H9 (cell line): ENCODE results near the gene BFSP2. TPM values are rescaled to one million over a fixed set of nuclear protein-coding genes. Genes with fewer than 3 reads are reported as not detected.

Experiments
- DNase-seq: peaks from one replicate; pipeline ENCODE4 v3.0.0-alpha.2; 2017
- H2AFZ ChIP-seq: one replicate; pipeline ENCODE4 v1.6.1; 2013; ENCODE audit warnings: mild to moderate bottlenecking, low read length, control low read depth, moderate library complexity
- H2AK5ac ChIP-seq: 2 replicates; pipeline ENCODE4 v1.6.1; 2013; ENCODE audit warnings: low read length, control low read depth, mixed read lengths; ENCODE audit not compliant: insufficient read length
- H2BK120ac ChIP-seq: one replicate; pipeline ENCODE4 v1.6.1; 2013; ENCODE audit warnings: low read depth, mild to moderate bottlenecking, low read length, control low read depth, inconsistent platforms; ENCODE audit not compliant: poor library complexity, severe bottlenecking
- H2BK12ac ChIP-seq: 2 replicates; pipeline ENCODE4 v1.6.1; 2013; ENCODE audit warnings: low read length, control low read depth, mixed read lengths, low read depth; ENCODE audit not compliant: insufficient read length
- H2BK15ac ChIP-seq: 2 replicates; pipeline ENCODE4 v1.6.1; 2013; ENCODE audit warnings: low read depth, low read length, control low read depth
- H2BK20ac ChIP-seq: one replicate; pipeline ENCODE4 v1.6.1; 2013; ENCODE audit warnings: low read depth, mild to moderate bottlenecking, low read length, control low read depth, inconsistent platforms; ENCODE audit not compliant: poor library complexity, severe bottlenecking
- H2BK5ac ChIP-seq: 2 replicates; pipeline ENCODE4 v1.6.1; 2013; ENCODE audit warnings: low read length, control low read depth, mixed read lengths; ENCODE audit not compliant: insufficient read length
- H3K14ac ChIP-seq: 2 replicates; pipeline ENCODE4 v1.6.1; 2013; ENCODE audit warnings: low read length, control low read depth; ENCODE audit not compliant: insufficient read depth
- H3K18ac ChIP-seq: 2 replicates; pipeline ENCODE4 v1.6.1; 2013; ENCODE audit warnings: low read depth, mild to moderate bottlenecking, mixed read lengths, low read length, control low read depth; ENCODE audit not compliant: insufficient read length
- H3K23ac ChIP-seq: 2 replicates; pipeline ENCODE4 v1.6.1; 2013; ENCODE audit warnings: low read length, control low read depth, mixed read lengths, low read depth; ENCODE audit not compliant: insufficient read length
- H3K23me2 ChIP-seq: 2 replicates; pipeline ENCODE4 v1.6.1; 2013; ENCODE audit warnings: low read depth, mild to moderate bottlenecking, mixed read lengths, low read length, control low read depth; ENCODE audit not compliant: insufficient read length, poor library complexity, severe bottlenecking
- H3K27ac ChIP-seq: 2 replicates; pipeline ENCODE4 v1.5.1; 2013; ENCODE audit warnings: low read length, control low read depth, mixed read lengths, low read depth; ENCODE audit not compliant: insufficient read length
- H3K27me3 ChIP-seq: 2 replicates; pipeline ENCODE4 v1.6.1; 2013; ENCODE audit warnings: low read length, control low read depth, inconsistent platforms; ENCODE audit not compliant: insufficient read depth
- H3K4ac ChIP-seq: 2 replicates; pipeline ENCODE4 v1.6.1; 2013; ENCODE audit warnings: low read depth, mild to moderate bottlenecking, control low read depth, inconsistent platforms, low read length, moderate library complexity
- H3K4me1 ChIP-seq: 2 replicates; pipeline ENCODE4 v1.6.1; 2013; ENCODE audit warnings: low read length, control low read depth, inconsistent platforms; ENCODE audit not compliant: insufficient read depth
- H3K4me2 ChIP-seq: 2 replicates; pipeline ENCODE4 v1.6.1; 2013; ENCODE audit warnings: low read length, control low read depth, mixed read lengths; ENCODE audit not compliant: insufficient read length, insufficient read depth
- H3K56ac ChIP-seq: 2 replicates; pipeline ENCODE4 v1.6.1; 2013; ENCODE audit warnings: low read depth, mild to moderate bottlenecking, mixed read lengths, low read length, control low read depth; ENCODE audit not compliant: insufficient read length
- H3K79me1 ChIP-seq: 2 replicates; pipeline ENCODE4 v1.6.1; 2013; ENCODE audit warnings: low read depth, mild to moderate bottlenecking, moderate library complexity, low read length, control low read depth, inconsistent platforms; ENCODE audit not compliant: insufficient read depth, poor library complexity, severe bottlenecking
- H3K79me2 ChIP-seq: 2 replicates; pipeline ENCODE4 v1.6.1; 2013; ENCODE audit warnings: low read length, control low read depth, inconsistent platforms; ENCODE audit not compliant: insufficient read depth
- H3K9ac ChIP-seq: 2 replicates; pipeline ENCODE4 v1.6.1; 2013; ENCODE audit warnings: low read length, control low read depth, mixed read lengths; ENCODE audit not compliant: insufficient read length; ENCODE audit errors: extremely low read depth
- H3K9me3 ChIP-seq: one replicate; pipeline ENCODE4 v1.6.1; 2013; ENCODE audit warnings: low read depth, low read length, inconsistent platforms; ENCODE audit not compliant: control insufficient read depth
- H3T11ph ChIP-seq: one replicate; pipeline ENCODE4 v1.6.1; 2013; ENCODE audit warnings: mild to moderate bottlenecking, low read length, control low read depth, inconsistent platforms
- H4K20me1 ChIP-seq: one replicate; pipeline ENCODE4 v1.6.1; 2013; ENCODE audit not compliant: control insufficient read depth, insufficient read length, insufficient read depth
- H4K5ac ChIP-seq: 2 replicates; pipeline ENCODE4 v1.6.1; 2013; ENCODE audit warnings: low read depth, mild to moderate bottlenecking, mixed read lengths, low read length, control low read depth; ENCODE audit not compliant: insufficient read length
- H4K8ac ChIP-seq: replicated peaks from 2 replicates; pipeline ENCODE4 v1.6.1; 2013; ENCODE audit warnings: low read length, control low read depth, mixed read lengths, low read depth; ENCODE audit not compliant: insufficient read length
- H4K91ac ChIP-seq: 2 replicates; pipeline ENCODE4 v1.6.1; 2013; ENCODE audit warnings: low read depth, mild to moderate bottlenecking, moderate library complexity, mixed read lengths, low read length, control low read depth; ENCODE audit not compliant: insufficient read length
- H3K27ac Mint-ChIP-seq, 3 experiments: 2 replicates in 2 of 3; 3 replicates in 1 of 3; pipeline ENCODE4 v1.8.0; 2020 to 2021; ENCODE audit warnings: mixed read lengths in 3 of 3, mild to moderate bottlenecking in 1 of 3, moderate library complexity in 1 of 3
- H3K27me3 Mint-ChIP-seq: 2 replicates; pipeline ENCODE4 v1.8.0; 2021; ENCODE audit warnings: low read depth, mild to moderate bottlenecking, moderate library complexity, mixed read lengths
- H3K36me3 Mint-ChIP-seq, 3 experiments: 2 replicates in 2 of 3; 3 replicates in 1 of 3; pipeline ENCODE4 v1.8.0; 2020 to 2021; ENCODE audit warnings: low read depth in 3 of 3, mixed read lengths in 3 of 3; ENCODE audit not compliant: insufficient read depth in 1 of 3
- H3K4me1 Mint-ChIP-seq, 2 experiments: 2 replicates each; pipeline ENCODE4 v1.8.0; 2020; ENCODE audit warnings: mixed read lengths in 2 of 2
- H3K4me3 Mint-ChIP-seq, 2 experiments: 2 replicates in 1 of 2; 3 replicates in 1 of 2; pipeline ENCODE4 v1.8.0; 2020 to 2021; ENCODE audit warnings: mild to moderate bottlenecking in 2 of 2, mixed read lengths in 2 of 2, moderate library complexity in 1 of 2
- H3K9me3 Mint-ChIP-seq, 2 experiments: 2 replicates in 1 of 2; 3 replicates in 1 of 2; pipeline ENCODE4 v1.8.0; 2020; ENCODE audit warnings: mild to moderate bottlenecking in 2 of 2, mixed read lengths in 2 of 2, moderate library complexity in 1 of 2
- WGBS: extraction: QIAGEN DNeasy Blood & Tissue Kit; methylation state at CpG from one replicate; pipeline ENCODE4 v1.1.7; 2013; ENCODE audit warnings: missing lambda C conversion rate, low lambda C conversion rate, mixed read lengths; ENCODE audit not compliant: insufficient read length; ENCODE audit errors: extremely low coverage; 5-methylcytosine and 5-hydroxymethylcytosine counted together
- total RNA-seq: library from RNA; stranded (reverse); gene quantifications from 2 replicates; pipeline ENCODE4 v1.2.1, GENCODE V29; 2021
- TF ChIP-seq, protein P1 (sequence below): fragments of 200-600 bp; sonication (generic); conservative IDR thresholded peaks from 3 replicates; pipeline ENCODE4 v1.8.0; 2021; ENCODE audit warnings: antibody characterized with exemption, mild to moderate bottlenecking

The BFSP2 gene
- total RNA-seq, 1 experiment from 2014 or later = not detected

DNA sequence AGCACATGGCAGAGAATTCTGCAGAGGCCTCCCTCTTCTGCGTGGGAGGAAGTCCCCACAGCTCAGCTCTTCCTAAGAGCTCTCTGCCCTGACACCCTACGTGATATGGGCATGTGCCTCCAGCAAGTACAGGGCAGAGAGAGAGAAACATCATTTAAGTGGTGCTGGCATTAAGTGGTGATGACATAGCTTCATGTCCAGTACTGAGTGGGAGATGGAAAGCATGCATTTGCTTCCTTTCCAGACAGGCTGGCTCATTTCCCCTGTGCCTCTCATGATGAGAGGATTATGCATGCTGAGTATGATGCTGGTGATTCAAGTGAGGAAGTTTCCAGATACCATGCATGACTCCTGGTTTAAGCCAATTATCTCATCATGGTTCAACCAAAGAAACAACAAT is 26.9 kb downstream of the BFSP2 start:
- H3K27me3 ChIP-seq = no peaks in the 10 kb centered on the region
- H3K23ac ChIP-seq = no peak overlapping the region
- no peak overlapping the region for H3K27ac ChIP-seq
- H3K14ac ChIP-seq = no peak overlapping the region
- no peaks in the 10 kb centered on the region for H3K36me3 Mint-ChIP-seq
- no peaks in the 10 kb centered on the region for H3K79me2 ChIP-seq
- no peak overlapping the region for H2BK15ac ChIP-seq
- H3T11ph ChIP-seq = no peak overlapping the region
- H3K23me2 ChIP-seq = no peaks in the 10 kb centered on the region
- no peaks in the 10 kb centered on the region for H3K79me1 ChIP-seq
- no peak overlapping the region for H4K5ac ChIP-seq
- H3K9ac ChIP-seq = no peak overlapping the region
- no peaks in the 10 kb centered on the region for H4K20me1 ChIP-seq
- no peak overlapping the region for H3K56ac ChIP-seq
- no peak overlapping the region for H2AK5ac ChIP-seq
- no peak overlapping the region for H2BK20ac ChIP-seq
- H2AFZ ChIP-seq = no peak overlapping the region
- no peak overlapping the region for H3K4me3 Mint-ChIP-seq
- H3K4ac ChIP-seq = no peak overlapping the region
- no peak overlapping the region for H2BK12ac ChIP-seq
- no peak for DNase-seq
- H3K27ac Mint-ChIP-seq = no peak overlapping the region; a peak in 1 of 7 replicates
- no peaks in the 10 kb centered on the region; a peak in 1 of 5 replicates for H3K9me3 Mint-ChIP-seq
- H4K8ac ChIP-seq = no peak overlapping the region
- peaks cover 10 to 12% of the 10 kb centered on the region in 2 experiments for H3K4me1 Mint-ChIP-seq
- H3K9me3 ChIP-seq = no peaks in the 10 kb centered on the region
- TF ChIP-seq, protein P1, sequence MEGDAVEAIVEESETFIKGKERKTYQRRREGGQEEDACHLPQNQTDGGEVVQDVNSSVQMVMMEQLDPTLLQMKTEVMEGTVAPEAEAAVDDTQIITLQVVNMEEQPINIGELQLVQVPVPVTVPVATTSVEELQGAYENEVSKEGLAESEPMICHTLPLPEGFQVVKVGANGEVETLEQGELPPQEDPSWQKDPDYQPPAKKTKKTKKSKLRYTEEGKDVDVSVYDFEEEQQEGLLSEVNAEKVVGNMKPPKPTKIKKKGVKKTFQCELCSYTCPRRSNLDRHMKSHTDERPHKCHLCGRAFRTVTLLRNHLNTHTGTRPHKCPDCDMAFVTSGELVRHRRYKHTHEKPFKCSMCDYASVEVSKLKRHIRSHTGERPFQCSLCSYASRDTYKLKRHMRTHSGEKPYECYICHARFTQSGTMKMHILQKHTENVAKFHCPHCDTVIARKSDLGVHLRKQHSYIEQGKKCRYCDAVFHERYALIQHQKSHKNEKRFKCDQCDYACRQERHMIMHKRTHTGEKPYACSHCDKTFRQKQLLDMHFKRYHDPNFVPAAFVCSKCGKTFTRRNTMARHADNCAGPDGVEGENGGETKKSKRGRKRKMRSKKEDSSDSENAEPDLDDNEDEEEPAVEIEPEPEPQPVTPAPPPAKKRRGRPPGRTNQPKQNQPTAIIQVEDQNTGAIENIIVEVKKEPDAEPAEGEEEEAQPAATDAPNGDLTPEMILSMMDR = no peak
- no peak overlapping the region for H2BK5ac ChIP-seq
- no peak overlapping the region for H3K18ac ChIP-seq
- no peak overlapping the region for H3K4me2 ChIP-seq
- no peaks in the 10 kb centered on the region for H3K4me1 ChIP-seq
- no CpG with 5 or more reads among the region's 2 CpGs for WGBS
- H2BK120ac ChIP-seq = no peak overlapping the region
- H3K27me3 Mint-ChIP-seq = no peaks in the 10 kb centered on the region; the same call in none of the 2 replicates
- H4K91ac ChIP-seq = no peak overlapping the region
